Measurements from ENCODE around the gene LILRA2. TPM values are rescaled to one million over a fixed set of nuclear protein-coding genes. Genes with fewer than 3 reads are reported as not detected.
"Not testable (repeated sequence)": the region's sequence is repeated elsewhere in the genome, so short reads cannot be mapped to it uniquely, and the experiment has no call there.

The LILRA2 gene
- total RNA-seq, 1 donor from 2014 or later: not detected

DNA sequence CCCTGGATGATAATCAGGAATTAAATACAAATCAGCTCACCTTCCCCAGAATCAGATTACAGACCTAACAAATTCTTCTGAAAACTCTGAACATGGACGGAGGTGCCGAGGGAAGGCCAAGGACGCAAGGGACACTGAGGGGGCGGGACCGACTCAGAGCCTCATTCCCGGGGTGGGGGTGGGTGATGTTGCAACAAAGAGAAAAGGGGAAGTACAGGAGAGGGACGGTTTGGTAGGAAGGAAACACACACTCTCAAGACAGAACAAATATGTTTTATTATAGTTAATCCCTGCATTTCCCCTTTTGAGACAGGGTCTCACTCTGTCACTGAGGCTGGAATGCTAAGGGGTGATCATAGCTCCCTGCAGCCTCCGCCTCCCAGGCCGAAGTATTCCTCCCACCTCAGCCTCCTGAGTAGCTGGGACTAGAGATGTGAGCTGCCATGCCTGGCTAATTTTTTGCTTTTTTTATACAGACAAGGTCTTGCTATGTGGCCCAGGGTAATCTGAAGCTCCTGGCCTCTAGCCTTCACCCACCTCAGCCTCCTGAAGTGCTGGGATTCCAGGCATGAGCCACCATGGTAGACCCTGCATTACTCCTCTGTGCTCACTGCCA lies 786 bp upstream of the LILRA2 start:
- Mint-ChIP-seq H3K4me3 (no peak overlapping the region), H3K27me3 (no peaks in the 10 kb centered on the region), H3K4me1 (ENCODE audit: unreplicated experiment) (no peaks in the 10 kb centered on the region), H3K36me3 (no peaks in the 10 kb centered on the region), H3K27ac (no peak overlapping the region), H3K9me3 (peaks cover 9% of the 10 kb centered on the region)
- TF ChIP-seq, protein P1, sequence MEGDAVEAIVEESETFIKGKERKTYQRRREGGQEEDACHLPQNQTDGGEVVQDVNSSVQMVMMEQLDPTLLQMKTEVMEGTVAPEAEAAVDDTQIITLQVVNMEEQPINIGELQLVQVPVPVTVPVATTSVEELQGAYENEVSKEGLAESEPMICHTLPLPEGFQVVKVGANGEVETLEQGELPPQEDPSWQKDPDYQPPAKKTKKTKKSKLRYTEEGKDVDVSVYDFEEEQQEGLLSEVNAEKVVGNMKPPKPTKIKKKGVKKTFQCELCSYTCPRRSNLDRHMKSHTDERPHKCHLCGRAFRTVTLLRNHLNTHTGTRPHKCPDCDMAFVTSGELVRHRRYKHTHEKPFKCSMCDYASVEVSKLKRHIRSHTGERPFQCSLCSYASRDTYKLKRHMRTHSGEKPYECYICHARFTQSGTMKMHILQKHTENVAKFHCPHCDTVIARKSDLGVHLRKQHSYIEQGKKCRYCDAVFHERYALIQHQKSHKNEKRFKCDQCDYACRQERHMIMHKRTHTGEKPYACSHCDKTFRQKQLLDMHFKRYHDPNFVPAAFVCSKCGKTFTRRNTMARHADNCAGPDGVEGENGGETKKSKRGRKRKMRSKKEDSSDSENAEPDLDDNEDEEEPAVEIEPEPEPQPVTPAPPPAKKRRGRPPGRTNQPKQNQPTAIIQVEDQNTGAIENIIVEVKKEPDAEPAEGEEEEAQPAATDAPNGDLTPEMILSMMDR (conservative IDR thresholded peaks at IDR 0.05): no peak
- no peak for DNase-seq (ENCODE audit: extremely low spot score, unreplicated experiment)

DNA sequence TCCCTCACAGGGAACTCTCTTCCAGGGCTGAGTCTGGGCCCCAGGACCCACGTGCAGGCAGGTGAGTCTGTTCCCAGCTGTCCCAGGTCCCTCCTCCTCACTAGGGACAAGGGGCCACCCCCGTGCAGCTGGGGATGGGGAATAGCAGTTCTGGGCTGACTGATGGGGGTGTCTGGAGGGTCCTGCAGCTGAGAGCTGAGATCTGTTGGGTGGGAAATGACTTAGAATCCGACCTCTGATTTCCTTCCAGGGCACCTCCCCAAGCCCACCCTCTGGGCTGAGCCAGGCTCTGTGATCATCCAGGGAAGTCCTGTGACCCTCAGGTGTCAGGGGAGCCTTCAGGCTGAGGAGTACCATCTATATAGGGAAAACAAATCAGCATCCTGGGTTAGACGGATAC lies 461 bp downstream of the LILRA2 start:
- no peaks in the 10 kb centered on the region for H3K27me3 Mint-ChIP-seq
- TF ChIP-seq, protein P1 (conservative IDR thresholded peaks at IDR 0.05): no peak
- no peaks in the 10 kb centered on the region for H3K9me3 Mint-ChIP-seq
- H3K27ac Mint-ChIP-seq: no peak overlapping the region
- no peaks in the 10 kb centered on the region for H3K36me3 Mint-ChIP-seq
- DNase-seq (ENCODE audit: extremely low spot score, unreplicated experiment): no peak
- no peak overlapping the region for H3K4me3 Mint-ChIP-seq
- H3K4me1 Mint-ChIP-seq (ENCODE audit: unreplicated experiment): no peaks in the 10 kb centered on the region

DNA sequence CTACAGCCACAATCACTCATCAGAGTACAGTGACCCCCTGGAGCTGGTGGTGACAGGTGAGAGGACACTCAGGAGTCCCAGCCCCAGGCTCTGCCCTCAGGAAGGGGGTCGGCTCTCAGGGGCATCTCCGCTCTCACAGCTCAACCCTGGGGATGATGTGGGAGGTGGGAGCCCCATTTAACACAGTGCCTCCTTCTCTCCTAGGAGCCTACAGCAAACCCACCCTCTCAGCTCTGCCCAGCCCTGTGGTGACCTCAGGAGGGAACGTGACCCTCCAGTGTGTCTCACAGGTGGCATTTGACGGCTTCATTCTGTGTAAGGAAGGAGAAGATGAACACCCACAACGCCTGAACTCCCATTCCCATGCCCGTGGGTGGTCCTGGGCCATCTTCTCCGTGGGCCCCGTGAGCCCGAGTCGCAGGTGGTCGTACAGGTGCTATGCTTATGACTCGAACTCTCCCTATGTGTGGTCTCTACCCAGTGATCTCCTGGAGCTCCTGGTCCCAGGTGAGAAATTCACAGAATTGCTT lies 1.0 kb downstream of the LILRA2 start:
- TF ChIP-seq, protein P1 (conservative IDR thresholded peaks at IDR 0.05): no peak
- Mint-ChIP-seq H3K36me3 (no peaks in the 10 kb centered on the region), H3K4me3 (no peak overlapping the region), H3K9me3 (no peaks in the 10 kb centered on the region), H3K4me1 (ENCODE audit: unreplicated experiment) (no peaks in the 10 kb centered on the region), H3K27ac (no peak overlapping the region), H3K27me3 (no peaks in the 10 kb centered on the region)
- no peak for DNase-seq (ENCODE audit: extremely low spot score, unreplicated experiment)

DNA sequence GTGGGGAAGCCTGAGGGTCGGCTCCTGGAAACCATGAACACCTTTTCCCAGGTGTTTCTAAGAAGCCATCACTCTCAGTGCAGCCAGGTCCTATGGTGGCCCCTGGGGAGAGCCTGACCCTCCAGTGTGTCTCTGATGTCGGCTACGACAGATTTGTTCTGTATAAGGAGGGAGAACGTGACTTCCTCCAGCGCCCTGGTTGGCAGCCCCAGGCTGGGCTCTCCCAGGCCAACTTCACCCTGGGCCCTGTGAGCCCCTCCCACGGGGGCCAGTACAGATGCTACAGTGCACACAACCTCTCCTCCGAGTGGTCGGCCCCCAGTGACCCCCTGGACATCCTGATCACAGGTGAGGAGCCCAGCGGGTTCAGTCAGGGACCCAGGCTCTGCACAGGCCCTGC lies 1.6 kb downstream of the LILRA2 start:
- not testable (repeated sequence) for H3K27ac Mint-ChIP-seq; DNase-seq (ENCODE audit: extremely low spot score, unreplicated experiment); H3K9me3 Mint-ChIP-seq; H3K27me3 Mint-ChIP-seq; H3K36me3 Mint-ChIP-seq; H3K4me1 Mint-ChIP-seq (ENCODE audit: unreplicated experiment); H3K4me3 Mint-ChIP-seq

DNA sequence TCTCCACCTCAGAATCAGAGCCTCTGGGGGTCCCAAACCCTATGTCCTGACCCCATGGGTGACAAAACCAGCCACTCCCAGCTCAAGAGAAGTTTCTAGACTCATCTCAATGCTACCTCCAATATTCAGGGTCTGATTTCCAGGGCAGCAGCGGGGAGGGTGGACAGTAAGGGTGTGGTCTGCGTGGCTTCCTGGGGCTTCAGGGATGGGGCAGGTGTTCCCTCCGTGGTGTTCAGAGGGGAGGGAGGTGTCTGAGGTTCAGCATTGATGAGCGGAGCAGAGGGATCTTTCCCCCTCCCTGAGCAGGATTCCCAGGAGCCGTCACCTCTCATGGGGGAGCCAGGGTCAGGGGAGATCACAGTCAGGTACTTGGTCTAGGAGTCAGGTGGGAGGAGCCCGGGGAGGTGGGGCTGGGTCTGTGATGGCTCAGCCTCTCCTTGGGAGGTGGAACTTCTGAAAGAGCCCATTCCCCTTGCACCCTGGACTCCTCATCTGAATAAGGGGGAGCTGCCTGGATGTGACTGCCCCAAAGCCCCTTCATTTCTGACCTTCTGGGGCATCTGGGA lies 2.9 kb downstream of the LILRA2 start:
- no peak for DNase-seq (ENCODE audit: extremely low spot score, unreplicated experiment)
- H3K27me3 Mint-ChIP-seq: no peaks in the 10 kb centered on the region
- H3K9me3 Mint-ChIP-seq: no peaks in the 10 kb centered on the region
- H3K36me3 Mint-ChIP-seq: no peaks in the 10 kb centered on the region
- TF ChIP-seq, protein P1 (conservative IDR thresholded peaks at IDR 0.05): no peak
- H3K4me3 Mint-ChIP-seq: no peak overlapping the region
- H3K4me1 Mint-ChIP-seq (ENCODE audit: unreplicated experiment): no peaks in the 10 kb centered on the region
- H3K27ac Mint-ChIP-seq: no peak overlapping the region

DNA sequence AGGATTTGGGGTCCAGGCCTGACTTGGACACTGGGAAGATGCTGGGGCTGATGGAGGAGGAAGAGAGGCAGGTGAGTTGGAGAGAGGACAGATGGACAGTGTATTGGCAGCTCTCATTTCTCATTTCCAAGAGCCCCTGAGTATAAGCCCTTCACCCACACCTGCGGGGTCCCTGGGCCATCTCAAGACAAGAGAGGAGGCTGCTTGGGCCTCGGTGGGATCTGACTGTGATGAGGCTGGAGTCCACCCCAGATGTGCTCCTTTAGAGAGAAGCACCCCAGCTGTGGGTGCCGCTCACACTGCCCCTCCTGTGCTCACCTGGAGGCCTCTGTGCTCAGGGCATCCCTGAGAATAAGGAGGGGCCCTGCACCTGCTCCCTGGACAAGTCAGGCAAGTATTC lies 3.7 kb downstream of the LILRA2 start:
- no peak for DNase-seq (ENCODE audit: extremely low spot score, unreplicated experiment)
- no peaks in the 10 kb centered on the region for H3K9me3 Mint-ChIP-seq

DNA sequence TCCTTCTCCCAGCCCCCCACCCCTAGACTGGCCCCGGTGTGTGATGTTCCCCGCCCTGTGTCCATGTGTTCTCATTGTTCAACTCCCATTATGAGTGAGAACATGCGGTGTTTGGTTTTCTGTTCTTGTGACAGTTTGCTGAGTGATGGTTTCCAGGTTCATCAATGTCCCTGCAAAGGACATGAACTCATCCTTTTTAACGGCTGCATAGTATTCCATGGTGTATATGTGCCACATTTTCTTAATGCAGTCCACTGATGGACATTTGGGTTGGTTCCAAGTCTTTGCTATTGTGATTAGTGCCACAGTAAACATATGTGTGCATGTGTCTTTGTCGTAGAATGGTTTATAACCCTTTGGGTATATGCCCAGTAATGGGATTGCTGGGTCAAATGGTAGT lies 4.7 kb downstream of the LILRA2 start:
- not testable (repeated sequence) for H3K36me3 Mint-ChIP-seq; DNase-seq (ENCODE audit: extremely low spot score, unreplicated experiment); H3K4me1 Mint-ChIP-seq (ENCODE audit: unreplicated experiment); H3K9me3 Mint-ChIP-seq; H3K27ac Mint-ChIP-seq; H3K4me3 Mint-ChIP-seq; H3K27me3 Mint-ChIP-seq

More for the DNA sequence above, 3.7 kb downstream of the LILRA2 start:
- H3K4me3 Mint-ChIP-seq: no peak overlapping the region
- no peaks in the 10 kb centered on the region for H3K36me3 Mint-ChIP-seq
- H3K27ac Mint-ChIP-seq: no peak overlapping the region
- H3K4me1 Mint-ChIP-seq (ENCODE audit: unreplicated experiment): no peaks in the 10 kb centered on the region
- H3K27me3 Mint-ChIP-seq: no peaks in the 10 kb centered on the region
- TF ChIP-seq, protein P1 (conservative IDR thresholded peaks at IDR 0.05): no peak

Data from type B pancreatic cell (in vitro differentiated cells).